DND-41 (cell line): ENCODE data around the gene SLC2A2.

Experiments used
- ATAC-seq: fragments of 200-7000 bp; cut with Tn5 transposase; 3 replicates; pipeline ENCODE4 v1.9.1; 2021; ENCODE audit warnings: low read depth; ENCODE audit not compliant: insufficient read depth
- DNase-seq: peaks from one replicate; pipeline ENCODE4 v3.0.0-alpha.2; 2020
- H2AFZ ChIP-seq: 2 replicates; pipeline ENCODE4 v1.6.0; 2012; ENCODE audit warnings: low read depth, low read length
- H3K27ac ChIP-seq: 2 replicates; pipeline ENCODE4 v1.5.1; 2012; ENCODE audit warnings: low read length, inconsistent platforms
- H3K27me3 ChIP-seq: fragments of 200-600 bp; sonication (generic); 2 replicates; pipeline ENCODE4 v1.6.0; 2012; ENCODE audit warnings: low read length, mild to moderate bottlenecking, inconsistent platforms; ENCODE audit not compliant: insufficient read depth, poor library complexity
- H3K36me3 ChIP-seq: 2 replicates; pipeline ENCODE4 v1.5.1; 2012; ENCODE audit warnings: low read length, inconsistent platforms; ENCODE audit not compliant: insufficient read depth
- H3K4me1 ChIP-seq: 2 replicates; pipeline ENCODE4 v1.5.1; 2012; ENCODE audit warnings: mild to moderate bottlenecking, low read length; ENCODE audit not compliant: insufficient read depth
- H3K4me2 ChIP-seq: 2 replicates; pipeline ENCODE4 v1.6.0; 2012; ENCODE audit warnings: mild to moderate bottlenecking, moderate library complexity, low read length, inconsistent platforms; ENCODE audit not compliant: insufficient read depth
- H3K4me3 ChIP-seq, 2 experiments: fragments of 200-600 bp in 1 of 2; shearing (Covaris generic) in 1 of 2; 2 replicates each; pipeline ENCODE4 v1.5.1; 2012 to 2016; ENCODE audit warnings: inconsistent platforms in 2 of 2, low read length in 2 of 2, mild to moderate bottlenecking in 2 of 2, low read depth in 1 of 2, moderate library complexity in 1 of 2
- H3K79me2 ChIP-seq: 2 replicates; pipeline ENCODE4 v1.6.0; 2012; ENCODE audit warnings: low read length, inconsistent platforms; ENCODE audit not compliant: insufficient read depth
- H3K9ac ChIP-seq: 2 replicates; pipeline ENCODE4 v1.6.0; 2012; ENCODE audit warnings: low read depth, mild to moderate bottlenecking, inconsistent platforms, low read length, moderate library complexity
- H3K9me3 ChIP-seq: 2 replicates; pipeline ENCODE4 v1.5.1; 2012; ENCODE audit warnings: low read length, moderate library complexity, mild to moderate bottlenecking, inconsistent platforms; ENCODE audit not compliant: insufficient read depth, severe bottlenecking
- H4K20me1 ChIP-seq: 2 replicates; pipeline ENCODE4 v1.6.0; 2012; ENCODE audit warnings: low read length; ENCODE audit not compliant: insufficient read depth
- CTCF ChIP-seq: IDR thresholded peaks from 2 replicates; pipeline ENCODE4 v1.5.1; 2012; ENCODE audit warnings: borderline replicate concordance, low read length, moderate library complexity, mild to moderate bottlenecking; ENCODE audit not compliant: poor library complexity, severe bottlenecking; ENCODE audit errors: extremely low read depth
- EZH2 ChIP-seq: IDR thresholded peaks from 3 replicates; pipeline ENCODE4 v1.6.1; 2012; ENCODE audit warnings: borderline replicate concordance, low read depth, mild to moderate bottlenecking, moderate library complexity, low read length, inconsistent platforms; ENCODE audit not compliant: severe bottlenecking

Gene SLC2A2

GRCh38 chr3:171011873-171012336 lies 14.6 kb downstream of the SLC2A2 start:
- H3K9ac ChIP-seq, result no peak overlapping the region
- ATAC-seq (no peak), DNase-seq (no peak)
- no peak overlapping the region for H3K4me2 ChIP-seq
- no peak overlapping the region for H3K27ac ChIP-seq
- H3K9me3 ChIP-seq, result no peaks in the 10 kb centered on the region
- H3K36me3 ChIP-seq, result no peaks in the 10 kb centered on the region
- H4K20me1 ChIP-seq, result no peaks in the 10 kb centered on the region
- H3K4me3 ChIP-seq, result no peak overlapping the region
- TF ChIP-seq CTCF (no peak), EZH2 (no peak)
- no peaks in the 10 kb centered on the region for H3K27me3 ChIP-seq
- H2AFZ ChIP-seq, result no peak overlapping the region
- no peaks in the 10 kb centered on the region for H3K79me2 ChIP-seq
- H3K4me1 ChIP-seq, result no peaks in the 10 kb centered on the region

- ATAC-seq (no peak), DNase-seq (no peak)
- Histone ChIP-seq H3K4me2 (no peak overlapping the region), H3K79me2 (no peaks in the 10 kb centered on the region), H3K4me1 (no peaks in the 10 kb centered on the region), H2AFZ (no peak overlapping the region), H4K20me1 (no peaks in the 10 kb centered on the region), H3K27ac (no peak overlapping the region), H3K27me3 (no peaks in the 10 kb centered on the region), H3K9ac (no peak overlapping the region), H3K4me3 (no peak overlapping the region), H3K36me3 (no peaks in the 10 kb centered on the region), H3K9me3 (no peaks in the 10 kb centered on the region)
- no peak for TF ChIP-seq CTCF
- no peak for TF ChIP-seq EZH2
These were observed 15.2 kb downstream of the SLC2A2 start for GRCh38 chr3:171011109-171011872.

GRCh38 chr3:171007316-171007715 lies 19.2 kb downstream of the SLC2A2 start:
- DNase-seq (no peak), ATAC-seq (no peak)
- Histone ChIP-seq H4K20me1 (no peaks in the 10 kb centered on the region), H3K9me3 (no peaks in the 10 kb centered on the region), H2AFZ (no peak overlapping the region), H3K9ac (no peak overlapping the region), H3K4me1 (no peaks in the 10 kb centered on the region), H3K79me2 (no peaks in the 10 kb centered on the region), H3K36me3 (no peaks in the 10 kb centered on the region), H3K4me2 (no peak overlapping the region), H3K27ac (no peak overlapping the region), H3K27me3 (no peaks in the 10 kb centered on the region), H3K4me3 (no peak overlapping the region)
- no peak for TF ChIP-seq EZH2
- no peak for TF ChIP-seq CTCF

GRCh38 chr3:171005648-171006047 lies 20.9 kb downstream of the SLC2A2 start:
- Histone ChIP-seq H3K79me2 (no peaks in the 10 kb centered on the region), H3K4me1 (no peaks in the 10 kb centered on the region), H3K4me2 (no peak overlapping the region), H2AFZ (no peak overlapping the region), H3K4me3 (no peak overlapping the region), H4K20me1 (no peaks in the 10 kb centered on the region), H3K9me3 (no peaks in the 10 kb centered on the region), H3K27me3 (no peaks in the 10 kb centered on the region), H3K36me3 (no peaks in the 10 kb centered on the region), H3K9ac (no peak overlapping the region), H3K27ac (no peak overlapping the region)
- DNase-seq (no peak), ATAC-seq (no peak)
- no peak for TF ChIP-seq CTCF
- no peak for TF ChIP-seq EZH2
